H1 (cell line): ENCODE data around the gene FGF11. TPM values are rescaled to one million over a fixed set of nuclear protein-coding genes. Genes with fewer than 3 reads are reported as not detected.

Experiments
- polyA plus RNA-seq, 7 experiments: library from polyadenylated mRNA; depleted of rRNA in 3 of 7; stranded (reverse) in 5 of 7; unstranded in 2 of 7; fragments of >200 nt in 5 of 7; fragments of 200-250 nt in 2 of 7; gene quantifications; 1 replicate in 5 of 7; 2 replicates in 1 of 7; 4 replicates in 1 of 7; pipeline versions ENCODE4 v1.2.1 to v1.2.3, GENCODE V29; 2011 to 2013; ENCODE audit warnings: missing spikeins in 2 of 7, mixed read lengths in 2 of 7
- total RNA-seq: library from RNA; stranded (reverse); fragmentation: NEBNext Ultra II Directional; extraction: Animal tissue kit (Norgen Biotek cat#: 25700); gene quantifications from 2 replicates; pipeline ENCODE4 v1.2.1, GENCODE V29; 2021
- TF ChIP-seq, protein P1 (sequence below): fragments of 300-600 bp; sonication (generic); IDR thresholded peaks from 2 replicates; pipeline ENCODE4 v1.7.1; 2012; ENCODE audit warnings: low read length, moderate library complexity, mild to moderate bottlenecking, inconsistent platforms; ENCODE audit not compliant: insufficient replicate concordance

FGF11 gene
- total and polyA plus RNA-seq, 2 of the 8 experiments (the other 6 are each of a cell fraction or from before 2014, with no cell fraction given): 11.8 to 26.1 TPM

DNA sequence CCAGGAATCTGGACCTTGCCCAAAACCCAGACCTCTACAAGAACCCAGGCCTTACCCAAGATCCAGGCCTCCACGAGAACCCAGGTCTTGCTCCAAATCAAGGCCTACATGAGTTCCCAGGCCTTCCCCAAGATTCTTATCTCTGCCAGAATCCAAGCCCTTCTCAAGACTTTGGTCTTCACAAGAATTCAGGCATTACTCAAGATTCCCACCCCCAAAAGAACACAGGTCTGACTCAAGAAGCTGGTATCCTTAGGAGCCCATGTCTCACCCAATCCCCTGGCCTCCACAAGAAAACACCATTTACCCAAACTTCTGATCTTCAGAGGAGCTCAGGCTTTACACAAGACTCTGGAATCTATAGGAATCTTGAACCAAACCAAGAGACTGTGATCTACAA lies 8.1 kb upstream of the FGF11 start (continued):
- TF ChIP-seq, protein P1, sequence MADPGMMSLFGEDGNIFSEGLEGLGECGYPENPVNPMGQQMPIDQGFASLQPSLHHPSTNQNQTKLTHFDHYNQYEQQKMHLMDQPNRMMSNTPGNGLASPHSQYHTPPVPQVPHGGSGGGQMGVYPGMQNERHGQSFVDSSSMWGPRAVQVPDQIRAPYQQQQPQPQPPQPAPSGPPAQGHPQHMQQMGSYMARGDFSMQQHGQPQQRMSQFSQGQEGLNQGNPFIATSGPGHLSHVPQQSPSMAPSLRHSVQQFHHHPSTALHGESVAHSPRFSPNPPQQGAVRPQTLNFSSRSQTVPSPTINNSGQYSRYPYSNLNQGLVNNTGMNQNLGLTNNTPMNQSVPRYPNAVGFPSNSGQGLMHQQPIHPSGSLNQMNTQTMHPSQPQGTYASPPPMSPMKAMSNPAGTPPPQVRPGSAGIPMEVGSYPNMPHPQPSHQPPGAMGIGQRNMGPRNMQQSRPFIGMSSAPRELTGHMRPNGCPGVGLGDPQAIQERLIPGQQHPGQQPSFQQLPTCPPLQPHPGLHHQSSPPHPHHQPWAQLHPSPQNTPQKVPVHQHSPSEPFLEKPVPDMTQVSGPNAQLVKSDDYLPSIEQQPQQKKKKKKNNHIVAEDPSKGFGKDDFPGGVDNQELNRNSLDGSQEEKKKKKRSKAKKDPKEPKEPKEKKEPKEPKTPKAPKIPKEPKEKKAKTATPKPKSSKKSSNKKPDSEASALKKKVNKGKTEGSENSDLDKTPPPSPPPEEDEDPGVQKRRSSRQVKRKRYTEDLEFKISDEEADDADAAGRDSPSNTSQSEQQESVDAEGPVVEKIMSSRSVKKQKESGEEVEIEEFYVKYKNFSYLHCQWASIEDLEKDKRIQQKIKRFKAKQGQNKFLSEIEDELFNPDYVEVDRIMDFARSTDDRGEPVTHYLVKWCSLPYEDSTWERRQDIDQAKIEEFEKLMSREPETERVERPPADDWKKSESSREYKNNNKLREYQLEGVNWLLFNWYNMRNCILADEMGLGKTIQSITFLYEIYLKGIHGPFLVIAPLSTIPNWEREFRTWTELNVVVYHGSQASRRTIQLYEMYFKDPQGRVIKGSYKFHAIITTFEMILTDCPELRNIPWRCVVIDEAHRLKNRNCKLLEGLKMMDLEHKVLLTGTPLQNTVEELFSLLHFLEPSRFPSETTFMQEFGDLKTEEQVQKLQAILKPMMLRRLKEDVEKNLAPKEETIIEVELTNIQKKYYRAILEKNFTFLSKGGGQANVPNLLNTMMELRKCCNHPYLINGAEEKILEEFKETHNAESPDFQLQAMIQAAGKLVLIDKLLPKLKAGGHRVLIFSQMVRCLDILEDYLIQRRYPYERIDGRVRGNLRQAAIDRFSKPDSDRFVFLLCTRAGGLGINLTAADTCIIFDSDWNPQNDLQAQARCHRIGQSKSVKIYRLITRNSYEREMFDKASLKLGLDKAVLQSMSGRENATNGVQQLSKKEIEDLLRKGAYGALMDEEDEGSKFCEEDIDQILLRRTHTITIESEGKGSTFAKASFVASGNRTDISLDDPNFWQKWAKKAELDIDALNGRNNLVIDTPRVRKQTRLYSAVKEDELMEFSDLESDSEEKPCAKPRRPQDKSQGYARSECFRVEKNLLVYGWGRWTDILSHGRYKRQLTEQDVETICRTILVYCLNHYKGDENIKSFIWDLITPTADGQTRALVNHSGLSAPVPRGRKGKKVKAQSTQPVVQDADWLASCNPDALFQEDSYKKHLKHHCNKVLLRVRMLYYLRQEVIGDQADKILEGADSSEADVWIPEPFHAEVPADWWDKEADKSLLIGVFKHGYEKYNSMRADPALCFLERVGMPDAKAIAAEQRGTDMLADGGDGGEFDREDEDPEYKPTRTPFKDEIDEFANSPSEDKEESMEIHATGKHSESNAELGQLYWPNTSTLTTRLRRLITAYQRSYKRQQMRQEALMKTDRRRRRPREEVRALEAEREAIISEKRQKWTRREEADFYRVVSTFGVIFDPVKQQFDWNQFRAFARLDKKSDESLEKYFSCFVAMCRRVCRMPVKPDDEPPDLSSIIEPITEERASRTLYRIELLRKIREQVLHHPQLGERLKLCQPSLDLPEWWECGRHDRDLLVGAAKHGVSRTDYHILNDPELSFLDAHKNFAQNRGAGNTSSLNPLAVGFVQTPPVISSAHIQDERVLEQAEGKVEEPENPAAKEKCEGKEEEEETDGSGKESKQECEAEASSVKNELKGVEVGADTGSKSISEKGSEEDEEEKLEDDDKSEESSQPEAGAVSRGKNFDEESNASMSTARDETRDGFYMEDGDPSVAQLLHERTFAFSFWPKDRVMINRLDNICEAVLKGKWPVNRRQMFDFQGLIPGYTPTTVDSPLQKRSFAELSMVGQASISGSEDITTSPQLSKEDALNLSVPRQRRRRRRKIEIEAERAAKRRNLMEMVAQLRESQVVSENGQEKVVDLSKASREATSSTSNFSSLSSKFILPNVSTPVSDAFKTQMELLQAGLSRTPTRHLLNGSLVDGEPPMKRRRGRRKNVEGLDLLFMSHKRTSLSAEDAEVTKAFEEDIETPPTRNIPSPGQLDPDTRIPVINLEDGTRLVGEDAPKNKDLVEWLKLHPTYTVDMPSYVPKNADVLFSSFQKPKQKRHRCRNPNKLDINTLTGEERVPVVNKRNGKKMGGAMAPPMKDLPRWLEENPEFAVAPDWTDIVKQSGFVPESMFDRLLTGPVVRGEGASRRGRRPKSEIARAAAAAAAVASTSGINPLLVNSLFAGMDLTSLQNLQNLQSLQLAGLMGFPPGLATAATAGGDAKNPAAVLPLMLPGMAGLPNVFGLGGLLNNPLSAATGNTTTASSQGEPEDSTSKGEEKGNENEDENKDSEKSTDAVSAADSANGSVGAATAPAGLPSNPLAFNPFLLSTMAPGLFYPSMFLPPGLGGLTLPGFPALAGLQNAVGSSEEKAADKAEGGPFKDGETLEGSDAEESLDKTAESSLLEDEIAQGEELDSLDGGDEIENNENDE: no peak
